Measurements from ENCODE around the gene RDX.

DNA sequence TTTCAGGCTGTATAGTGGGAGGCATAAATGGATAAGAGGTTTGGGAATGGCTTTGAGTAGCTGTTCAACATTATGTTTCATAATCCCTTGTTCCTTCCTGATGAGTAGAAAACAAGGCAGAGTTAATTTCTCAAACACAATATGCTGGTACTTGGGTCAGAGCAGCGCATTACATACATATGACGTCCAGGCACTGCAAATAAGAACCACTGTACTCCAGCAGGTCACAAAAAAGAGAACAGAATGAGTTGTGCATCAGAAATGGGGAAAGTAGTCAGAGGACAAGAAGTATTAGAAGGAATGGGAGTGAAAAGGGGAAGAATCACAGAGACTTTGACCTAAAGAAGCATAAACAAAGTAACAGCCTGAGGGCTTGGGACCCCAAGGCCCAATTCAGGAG lies 44.0 kb upstream of the RDX start:
- TF ChIP-seq, protein P1, sequence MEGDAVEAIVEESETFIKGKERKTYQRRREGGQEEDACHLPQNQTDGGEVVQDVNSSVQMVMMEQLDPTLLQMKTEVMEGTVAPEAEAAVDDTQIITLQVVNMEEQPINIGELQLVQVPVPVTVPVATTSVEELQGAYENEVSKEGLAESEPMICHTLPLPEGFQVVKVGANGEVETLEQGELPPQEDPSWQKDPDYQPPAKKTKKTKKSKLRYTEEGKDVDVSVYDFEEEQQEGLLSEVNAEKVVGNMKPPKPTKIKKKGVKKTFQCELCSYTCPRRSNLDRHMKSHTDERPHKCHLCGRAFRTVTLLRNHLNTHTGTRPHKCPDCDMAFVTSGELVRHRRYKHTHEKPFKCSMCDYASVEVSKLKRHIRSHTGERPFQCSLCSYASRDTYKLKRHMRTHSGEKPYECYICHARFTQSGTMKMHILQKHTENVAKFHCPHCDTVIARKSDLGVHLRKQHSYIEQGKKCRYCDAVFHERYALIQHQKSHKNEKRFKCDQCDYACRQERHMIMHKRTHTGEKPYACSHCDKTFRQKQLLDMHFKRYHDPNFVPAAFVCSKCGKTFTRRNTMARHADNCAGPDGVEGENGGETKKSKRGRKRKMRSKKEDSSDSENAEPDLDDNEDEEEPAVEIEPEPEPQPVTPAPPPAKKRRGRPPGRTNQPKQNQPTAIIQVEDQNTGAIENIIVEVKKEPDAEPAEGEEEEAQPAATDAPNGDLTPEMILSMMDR (conservative IDR thresholded peaks at IDR 0.05), result no peak
- no peak for TF ChIP-seq EZH2 (IDR thresholded peaks at IDR 0.05; ENCODE audit: low read depth)

All from PC-9 (cell line).